ENCODE results near the gene TARBP1.

Gene TARBP1

DNA sequence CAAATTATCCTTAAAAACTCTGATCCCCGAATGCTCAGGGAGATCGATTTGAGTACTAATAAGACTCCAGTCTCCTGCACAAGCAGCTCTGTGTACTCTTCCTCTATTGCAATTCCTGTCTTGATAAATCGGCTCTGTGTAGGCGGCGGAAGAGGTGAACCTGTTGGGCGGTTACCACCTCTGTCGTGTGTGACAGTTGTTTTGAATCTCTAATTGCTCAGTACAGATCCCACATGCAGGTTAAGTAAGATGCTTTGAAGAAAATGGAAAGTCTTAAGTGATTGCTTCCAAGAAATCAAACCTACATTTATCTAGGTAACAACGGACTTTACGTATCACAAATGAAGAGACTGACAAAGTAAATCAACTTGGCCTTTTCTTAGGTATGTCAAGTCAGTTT, 70.2 kb downstream of the TARBP1 start:
- Histone ChIP-seq H3K4me3 (ENCODE audit: low read depth, low read length) (no peak overlapping the region), H3K36me3 (ENCODE audit: control insufficient read depth, insufficient read depth, low read length) (no peaks in the 10 kb centered on the region), H3K9me3 (ENCODE audit: control insufficient read depth, low read length) (no peaks in the 10 kb centered on the region), H3K27me3 (ENCODE audit: control insufficient read depth, insufficient read depth, low read length) (no peaks in the 10 kb centered on the region), H2AFZ (no peak overlapping the region), H3K27ac (no peak overlapping the region), H3K4me2 (ENCODE audit: low read length) (no peak overlapping the region), H3K9ac (no peak overlapping the region), H3K4me1 (no peaks in the 10 kb centered on the region), H3K79me2 (no peaks in the 10 kb centered on the region)
- TF ChIP-seq, protein P1, sequence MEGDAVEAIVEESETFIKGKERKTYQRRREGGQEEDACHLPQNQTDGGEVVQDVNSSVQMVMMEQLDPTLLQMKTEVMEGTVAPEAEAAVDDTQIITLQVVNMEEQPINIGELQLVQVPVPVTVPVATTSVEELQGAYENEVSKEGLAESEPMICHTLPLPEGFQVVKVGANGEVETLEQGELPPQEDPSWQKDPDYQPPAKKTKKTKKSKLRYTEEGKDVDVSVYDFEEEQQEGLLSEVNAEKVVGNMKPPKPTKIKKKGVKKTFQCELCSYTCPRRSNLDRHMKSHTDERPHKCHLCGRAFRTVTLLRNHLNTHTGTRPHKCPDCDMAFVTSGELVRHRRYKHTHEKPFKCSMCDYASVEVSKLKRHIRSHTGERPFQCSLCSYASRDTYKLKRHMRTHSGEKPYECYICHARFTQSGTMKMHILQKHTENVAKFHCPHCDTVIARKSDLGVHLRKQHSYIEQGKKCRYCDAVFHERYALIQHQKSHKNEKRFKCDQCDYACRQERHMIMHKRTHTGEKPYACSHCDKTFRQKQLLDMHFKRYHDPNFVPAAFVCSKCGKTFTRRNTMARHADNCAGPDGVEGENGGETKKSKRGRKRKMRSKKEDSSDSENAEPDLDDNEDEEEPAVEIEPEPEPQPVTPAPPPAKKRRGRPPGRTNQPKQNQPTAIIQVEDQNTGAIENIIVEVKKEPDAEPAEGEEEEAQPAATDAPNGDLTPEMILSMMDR (IDR thresholded peaks at IDR 0.05): no peak

- Histone ChIP-seq H3K79me2 (no peaks in the 10 kb centered on the region), H3K4me3 (ENCODE audit: low read depth, low read length) (no peak overlapping the region), H3K27me3 (ENCODE audit: control insufficient read depth, insufficient read depth, low read length) (no peaks in the 10 kb centered on the region), H3K4me2 (ENCODE audit: low read length) (no peak overlapping the region), H3K4me1 (no peaks in the 10 kb centered on the region), H3K27ac (no peak overlapping the region), H3K9ac (no peak overlapping the region), H2AFZ (no peak overlapping the region), H3K9me3 (ENCODE audit: control insufficient read depth, low read length) (no peaks in the 10 kb centered on the region), H3K36me3 (ENCODE audit: control insufficient read depth, insufficient read depth, low read length) (no peaks in the 10 kb centered on the region)
- TF ChIP-seq, protein P1 (IDR thresholded peaks at IDR 0.05): no peak
Measured at GRCh38 chr1:234406871-234407270, 72.1 kb downstream of the TARBP1 start.

DNA sequence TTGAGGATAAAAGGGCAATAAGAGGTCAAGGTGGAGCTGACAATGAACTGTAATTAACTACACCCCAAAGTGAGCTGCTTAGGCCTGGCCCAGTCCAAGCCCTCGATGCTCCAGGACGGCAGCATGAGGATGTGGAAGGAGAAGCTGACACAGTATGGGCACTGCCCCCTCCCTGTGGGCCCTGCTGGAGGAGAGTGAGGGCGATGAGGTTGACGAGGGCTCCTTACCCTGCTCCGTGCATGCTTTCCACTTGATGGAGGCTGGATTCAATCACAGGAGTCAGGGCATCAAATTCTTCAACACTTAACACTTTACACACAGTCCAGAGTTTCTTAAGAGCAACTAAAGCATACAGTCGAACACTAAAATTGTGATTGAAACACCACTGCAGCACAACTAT, 73.3 kb downstream of the TARBP1 start:
- Histone ChIP-seq H3K9ac (no peak overlapping the region), H2AFZ (no peak overlapping the region), H3K27me3 (ENCODE audit: control insufficient read depth, insufficient read depth, low read length) (no peaks in the 10 kb centered on the region), H3K9me3 (ENCODE audit: control insufficient read depth, low read length) (no peaks in the 10 kb centered on the region), H3K27ac (no peak overlapping the region), H3K36me3 (ENCODE audit: control insufficient read depth, insufficient read depth, low read length) (no peaks in the 10 kb centered on the region), H3K4me2 (ENCODE audit: low read length) (no peak overlapping the region), H3K79me2 (no peaks in the 10 kb centered on the region), H3K4me1 (no peaks in the 10 kb centered on the region), H3K4me3 (ENCODE audit: low read depth, low read length) (no peak overlapping the region)
- TF ChIP-seq, protein P1 (IDR thresholded peaks at IDR 0.05): no peak

GRCh38 chr1:234402939-234403338, 76.0 kb downstream of the TARBP1 start:
- Histone ChIP-seq H3K27me3 (ENCODE audit: control insufficient read depth, insufficient read depth, low read length) (no peaks in the 10 kb centered on the region), H3K9ac (no peak overlapping the region), H3K9me3 (ENCODE audit: control insufficient read depth, low read length) (no peaks in the 10 kb centered on the region), H3K79me2 (no peaks in the 10 kb centered on the region), H3K4me1 (no peaks in the 10 kb centered on the region), H3K36me3 (ENCODE audit: control insufficient read depth, insufficient read depth, low read length) (no peaks in the 10 kb centered on the region), H3K4me3 (ENCODE audit: low read depth, low read length) (no peak overlapping the region), H3K4me2 (ENCODE audit: low read length) (no peak overlapping the region), H3K27ac (no peak overlapping the region), H2AFZ (no peak overlapping the region)
- TF ChIP-seq, protein P1 (IDR thresholded peaks at IDR 0.05): no peak

DNA sequence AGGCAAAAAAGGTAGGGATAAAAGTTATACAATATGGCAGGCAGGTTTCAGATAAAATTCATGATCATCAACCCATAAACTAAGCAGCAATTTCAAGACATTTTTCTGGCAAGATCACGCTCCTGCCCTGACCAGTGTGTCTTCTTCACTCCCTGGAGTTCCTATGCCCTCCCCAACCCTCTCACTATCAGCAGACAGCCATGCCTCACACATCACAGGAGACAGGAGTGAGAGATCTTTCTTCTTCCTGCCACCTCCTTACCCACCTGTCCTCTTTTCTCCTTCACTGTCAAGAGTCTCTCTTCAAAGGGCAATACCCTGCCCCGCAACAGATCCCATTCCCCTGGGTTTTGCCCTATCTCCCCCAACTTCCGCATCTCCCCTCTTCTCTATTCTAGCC, 77.3 kb downstream of the TARBP1 start:
- H3K9ac ChIP-seq: no peak overlapping the region
- no peaks in the 10 kb centered on the region for H3K27me3 ChIP-seq (ENCODE audit: control insufficient read depth, insufficient read depth, low read length)
- no peak overlapping the region for H3K27ac ChIP-seq
- no peak overlapping the region for H3K4me3 ChIP-seq (ENCODE audit: low read depth, low read length)
- no peaks in the 10 kb centered on the region for H3K4me1 ChIP-seq
- no peak overlapping the region for H3K4me2 ChIP-seq (ENCODE audit: low read length)
- H3K9me3 ChIP-seq (ENCODE audit: control insufficient read depth, low read length): no peaks in the 10 kb centered on the region
- no peaks in the 10 kb centered on the region for H3K36me3 ChIP-seq (ENCODE audit: control insufficient read depth, insufficient read depth, low read length)
- TF ChIP-seq, protein P1 (IDR thresholded peaks at IDR 0.05): no peak
- no peaks in the 10 kb centered on the region for H3K79me2 ChIP-seq
- H2AFZ ChIP-seq: no peak overlapping the region

All from parathyroid adenoma (tissue), 2 donors.